Medulla oblongata (tissue), 1 donor: Measurements from ENCODE around the gene FZD10.

Source experiments
- DNase-seq: peaks from one replicate; pipeline ENCODE4 v3.0.0-alpha.2; 2015; ENCODE audit errors: extremely low spot score

FZD10 gene

DNA sequence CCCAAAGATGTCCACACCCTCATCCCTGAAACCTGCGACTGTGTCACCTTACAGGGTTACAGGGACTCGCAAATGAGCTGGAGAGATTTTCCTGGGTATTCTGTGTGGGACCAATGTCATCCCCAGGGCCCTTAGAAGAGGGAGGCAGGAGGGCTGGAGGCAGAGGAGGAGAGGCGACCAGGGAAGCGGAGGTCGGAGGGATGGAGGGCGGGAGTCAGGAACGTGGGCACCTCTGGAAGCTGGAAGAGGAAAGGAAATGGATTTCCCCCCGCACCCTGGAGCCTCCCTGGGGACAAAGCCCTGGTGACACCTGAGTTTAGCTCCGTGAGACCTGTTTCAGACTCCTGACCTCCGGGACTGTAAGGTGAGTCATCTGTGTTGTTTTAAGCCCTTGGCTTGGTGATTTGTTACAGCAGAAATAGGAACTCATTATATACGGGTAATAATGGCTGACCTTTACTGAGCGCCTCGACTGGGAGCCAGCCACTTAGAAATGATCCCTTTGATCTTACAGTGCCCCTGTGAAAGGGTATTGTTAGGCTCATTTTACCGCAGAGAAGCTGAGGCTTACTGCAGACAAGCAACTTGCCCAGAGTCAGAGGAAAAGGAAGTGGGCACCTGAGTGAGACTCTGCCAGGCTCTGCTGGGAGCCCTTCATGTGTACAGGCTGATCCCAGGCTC lies 29.3 kb upstream of the FZD10 start:
- DNase-seq, result no peak

DNA sequence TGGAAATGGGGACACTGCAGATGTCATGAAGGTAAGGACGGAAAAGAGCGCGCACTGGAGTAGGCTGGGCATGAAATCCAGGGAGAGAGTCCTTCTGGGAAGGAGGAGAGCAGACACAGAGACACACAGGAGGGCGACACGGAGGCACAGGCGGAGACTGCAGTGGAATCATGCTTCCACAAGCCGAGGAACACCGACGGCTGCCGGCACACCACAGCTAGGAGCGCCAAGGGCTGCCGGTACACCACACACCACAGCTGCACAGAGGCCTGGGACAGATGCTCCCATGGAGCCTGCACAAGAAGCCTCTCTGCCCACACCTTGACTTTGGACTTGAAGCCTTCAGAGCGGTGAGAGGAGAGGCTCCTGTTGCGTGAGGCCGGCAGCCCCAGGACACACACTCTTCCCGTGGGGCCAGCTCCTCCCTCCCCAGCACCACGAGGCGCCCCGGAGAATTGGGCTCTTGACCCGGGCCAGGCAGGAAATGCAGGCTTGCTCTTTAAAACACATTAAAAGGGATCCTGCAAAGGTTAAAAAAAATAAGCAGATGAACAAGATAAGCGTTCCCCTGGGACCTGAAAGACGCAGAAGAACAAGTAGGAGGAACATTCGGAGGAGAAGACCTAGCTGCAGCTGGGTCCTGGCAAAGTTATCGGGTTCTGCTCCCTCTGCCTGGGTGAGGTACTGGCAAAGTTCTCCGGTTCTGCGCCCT lies 28.3 kb upstream of the FZD10 start:
- DNase-seq, result no peak

DNA sequence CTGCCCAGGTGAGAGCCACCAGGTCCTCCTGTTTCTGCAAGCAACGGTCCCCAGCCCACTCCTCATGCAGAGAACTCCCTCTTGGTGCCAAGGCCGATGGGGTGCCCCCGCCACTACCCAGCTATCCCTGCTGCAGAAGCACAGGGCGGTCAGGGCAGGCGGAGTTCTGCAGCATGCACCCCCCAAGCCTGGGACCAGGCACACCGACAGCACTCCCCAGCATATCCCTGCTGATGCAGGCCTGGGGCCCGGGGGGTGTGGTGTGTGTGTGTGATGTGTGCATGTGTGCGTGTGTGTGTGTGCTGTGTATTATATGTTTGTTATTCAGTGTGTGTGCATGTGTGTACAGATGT lies 27.7 kb upstream of the FZD10 start:
- DNase-seq, result no peak

DNA sequence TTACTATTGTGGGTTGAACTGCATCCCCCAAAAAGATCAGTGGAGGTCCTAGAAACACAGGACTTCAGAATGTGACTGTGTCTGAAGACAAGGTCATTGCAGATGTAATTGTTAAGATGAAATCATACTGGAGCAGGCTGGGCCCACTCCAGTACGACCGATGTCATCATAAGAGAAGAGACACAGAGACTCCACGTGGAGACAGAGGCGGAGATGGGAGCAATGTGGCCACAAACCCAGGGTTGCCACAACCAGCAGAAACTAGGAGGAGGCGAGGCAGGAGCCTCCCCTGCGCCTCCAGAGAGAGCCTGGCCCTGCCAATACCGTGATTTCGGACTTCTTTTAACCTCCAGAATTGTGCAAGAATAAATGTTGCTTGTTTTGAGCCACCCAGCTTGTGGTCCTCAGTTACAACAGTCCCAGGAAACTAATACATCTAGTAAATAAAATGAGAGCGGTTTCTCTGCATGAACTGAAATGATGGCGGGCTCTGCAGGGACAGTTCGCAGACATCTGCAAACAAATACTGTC lies 25.7 kb upstream of the FZD10 start:
- no peak for DNase-seq

DNA sequence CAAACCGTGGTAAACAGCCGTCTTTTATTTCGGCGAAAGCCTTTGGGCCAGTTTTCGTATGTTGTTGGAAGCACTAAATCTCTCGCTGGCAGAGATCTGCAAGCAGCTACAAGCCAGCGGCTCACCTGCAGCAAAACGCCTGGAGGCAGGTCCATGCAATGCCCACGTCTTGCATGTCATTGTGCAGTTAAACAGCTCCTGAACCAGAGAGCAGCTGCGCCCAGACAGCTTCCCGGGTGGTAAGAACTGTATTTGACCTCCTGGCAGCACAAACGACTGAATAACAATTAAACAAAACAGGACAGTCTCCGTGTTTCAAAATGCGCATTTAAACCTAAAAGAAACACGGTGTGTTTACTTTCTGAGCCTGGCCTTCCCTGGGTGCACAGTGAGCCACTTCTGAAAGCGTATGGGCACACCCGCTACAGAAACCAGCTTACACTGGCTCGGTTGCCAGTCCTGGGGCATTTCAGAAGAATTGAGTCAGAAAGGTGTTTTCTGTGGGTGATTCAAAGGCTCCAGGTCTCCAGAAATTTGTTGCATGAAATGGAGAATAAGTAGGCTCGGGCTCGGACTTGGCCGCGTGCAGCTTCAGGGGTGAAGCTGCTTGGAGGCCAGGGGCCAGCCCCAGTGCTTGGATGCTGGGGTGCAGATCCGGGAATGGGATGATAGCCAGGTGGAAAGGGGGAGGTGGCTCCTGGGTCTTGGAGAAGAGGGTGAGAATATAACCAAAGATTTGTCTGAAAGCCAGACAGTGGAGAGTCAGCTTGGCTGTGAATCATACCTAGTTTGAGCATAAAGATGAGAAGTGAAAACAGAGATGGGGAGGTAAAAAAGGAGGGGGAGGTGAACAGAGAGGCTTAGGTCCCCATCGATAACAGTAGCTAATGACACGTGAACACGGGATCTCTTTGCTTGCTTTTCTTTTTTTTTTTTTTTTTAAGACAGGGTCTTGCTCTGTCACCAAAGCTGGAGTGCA lies 24.9 kb upstream of the FZD10 start:
- no peak for DNase-seq

DNA sequence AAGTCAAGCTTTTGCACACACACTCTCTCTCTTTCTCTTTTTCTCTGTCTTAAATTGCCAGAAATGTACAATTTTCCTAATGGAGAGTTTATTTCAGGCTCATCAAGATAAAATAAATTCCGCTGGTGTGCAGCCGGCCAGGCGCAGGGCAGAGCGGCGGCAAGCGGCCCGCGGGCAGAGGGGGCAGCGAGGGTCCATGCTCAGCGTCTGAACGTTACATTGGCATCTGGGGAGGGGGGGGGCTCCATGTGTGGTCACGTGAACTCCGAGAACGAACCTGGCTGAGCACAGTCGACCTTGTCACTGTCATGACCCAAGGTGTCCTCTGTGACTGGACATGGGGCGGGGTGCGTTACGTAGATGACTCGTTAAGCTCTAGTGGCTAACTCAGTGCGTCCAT lies 23.8 kb upstream of the FZD10 start:
- no peak for DNase-seq

DNA sequence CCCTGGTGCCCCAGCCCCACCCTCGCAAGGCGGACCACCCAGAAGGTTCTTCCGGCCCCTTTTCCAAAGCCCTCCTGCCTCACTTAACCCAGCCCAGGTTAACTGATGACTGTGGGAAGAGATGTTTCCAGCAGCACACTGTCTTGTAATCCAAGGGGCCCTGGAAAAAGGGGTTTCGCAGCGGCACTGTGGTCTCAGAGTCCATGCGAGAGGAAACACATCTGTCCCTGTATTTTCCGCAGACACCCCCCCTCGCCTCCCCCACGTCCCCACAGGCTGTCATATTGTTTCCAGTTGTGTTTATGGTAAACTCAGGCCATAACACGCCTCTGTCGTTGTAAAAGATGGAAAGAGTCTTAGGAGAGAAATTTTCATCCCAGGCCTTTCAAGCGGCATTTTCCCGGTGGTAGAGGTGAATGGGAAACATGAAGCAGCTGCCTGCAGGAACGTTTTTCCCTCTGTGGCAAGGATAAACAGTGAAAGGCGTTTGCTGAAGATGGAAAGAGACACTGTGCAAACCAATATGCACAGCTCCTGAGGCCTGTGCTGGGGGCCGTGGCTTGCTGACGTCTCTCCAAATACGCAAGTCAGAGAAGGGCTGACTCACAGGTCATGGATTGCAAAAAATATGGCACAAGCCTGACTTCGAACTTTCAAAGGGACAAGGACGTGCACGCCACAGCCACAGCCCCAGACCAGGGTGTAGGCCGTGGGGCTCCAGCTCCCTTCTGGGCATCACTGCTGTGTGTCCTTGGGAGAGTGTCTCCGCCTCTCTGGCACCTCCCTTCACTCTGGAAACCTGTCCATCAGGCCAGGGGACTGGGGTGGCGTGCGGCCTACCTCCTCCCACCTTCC lies 22.5 kb upstream of the FZD10 start:
- DNase-seq, result no peak

DNA sequence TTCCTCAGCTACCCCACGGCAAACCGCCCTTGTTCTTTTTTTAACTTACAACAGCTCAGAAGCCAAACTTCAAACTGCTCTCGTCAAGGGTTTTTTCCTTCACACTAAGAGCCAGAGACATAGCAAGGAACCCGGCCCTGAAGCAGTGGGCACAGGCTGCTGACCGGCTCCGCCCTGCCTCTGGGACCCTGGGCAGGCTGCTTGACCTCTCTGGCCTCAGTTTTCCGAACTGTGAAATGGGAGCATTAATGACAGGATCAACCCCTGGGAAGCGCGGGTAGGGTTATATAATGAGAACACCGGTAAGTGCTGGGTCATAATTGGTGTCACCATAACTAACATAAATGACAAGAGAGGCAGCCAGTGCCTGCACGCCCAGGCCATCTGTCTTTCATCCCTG lies 21.2 kb upstream of the FZD10 start:
- DNase-seq, result no peak

DNA sequence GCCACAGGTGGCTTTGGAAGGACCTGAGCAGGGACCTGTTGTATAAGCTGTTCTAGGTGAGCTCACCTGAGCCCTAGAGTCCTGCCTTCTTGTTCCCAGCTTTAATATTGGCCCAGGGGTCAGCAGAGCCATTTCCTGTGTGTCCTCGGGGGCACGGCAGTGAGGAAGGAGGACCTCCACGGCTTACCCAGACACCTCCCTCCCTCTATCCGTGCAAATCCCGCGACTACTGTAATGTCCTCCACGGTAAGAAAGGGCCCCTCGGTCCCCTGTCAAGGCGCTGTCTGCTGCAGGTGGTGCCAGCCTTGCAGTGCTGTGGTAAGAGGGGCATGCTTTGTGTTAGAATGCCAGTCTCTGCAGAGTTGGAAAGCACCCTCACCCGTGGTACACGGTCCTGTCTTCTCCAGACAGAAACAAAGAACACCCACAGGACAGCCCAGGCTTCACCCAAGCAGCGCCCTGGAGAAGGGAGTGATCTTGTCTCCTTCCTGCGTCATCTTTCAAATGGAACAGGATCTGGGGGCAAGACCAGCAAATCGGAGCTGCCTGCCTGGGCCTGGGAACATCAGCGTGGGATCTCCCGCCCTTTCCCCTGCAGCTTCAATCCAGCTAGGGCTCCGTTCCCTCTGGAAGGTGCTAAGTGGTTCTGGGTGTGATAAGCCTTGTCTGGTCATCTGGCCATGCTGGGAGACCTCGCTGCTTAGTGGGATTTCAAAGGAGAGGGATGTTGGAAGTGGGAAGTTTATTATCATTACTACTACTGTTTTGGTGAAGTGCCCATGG lies 20.2 kb upstream of the FZD10 start:
- no peak for DNase-seq

DNA sequence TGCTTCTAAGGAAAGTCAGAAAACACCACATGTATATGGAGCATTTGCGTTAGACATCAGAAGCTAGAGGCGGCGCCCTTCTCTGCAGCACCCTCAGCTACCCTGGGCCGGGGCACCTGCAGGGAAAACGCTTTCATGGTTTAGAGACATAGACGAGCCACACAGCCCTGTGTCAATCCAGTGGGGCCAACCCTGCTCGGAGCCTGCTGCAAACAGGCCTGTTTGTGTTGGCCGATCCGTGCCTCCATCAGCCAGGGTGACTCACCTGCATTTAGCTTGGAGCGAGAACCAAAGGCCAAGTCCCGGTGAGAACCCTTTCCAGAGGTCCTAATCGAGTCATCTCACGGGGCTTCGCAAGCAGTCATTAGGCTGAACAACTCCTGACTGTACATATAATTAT lies 19.5 kb upstream of the FZD10 start:
- no peak for DNase-seq

DNA sequence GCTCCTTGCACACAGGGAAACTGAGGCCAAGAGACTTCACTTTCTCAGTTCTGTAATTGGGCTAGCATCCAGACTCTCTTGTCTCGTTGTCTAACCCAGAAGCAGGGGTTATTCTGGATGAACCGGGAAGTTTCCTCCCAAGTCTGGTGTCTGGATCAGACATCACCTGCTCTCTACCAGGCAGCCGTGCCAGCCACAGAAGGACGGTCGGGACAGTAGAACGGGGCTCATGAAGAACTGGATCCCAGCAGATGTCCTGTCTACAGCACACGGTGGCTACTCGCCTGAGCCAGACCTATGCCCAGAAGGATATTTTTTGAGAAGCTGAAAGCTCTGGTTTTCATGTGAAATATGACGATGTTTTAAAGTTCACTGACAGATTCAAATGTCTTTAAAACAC lies 19.1 kb upstream of the FZD10 start:
- DNase-seq, result no peak

DNA sequence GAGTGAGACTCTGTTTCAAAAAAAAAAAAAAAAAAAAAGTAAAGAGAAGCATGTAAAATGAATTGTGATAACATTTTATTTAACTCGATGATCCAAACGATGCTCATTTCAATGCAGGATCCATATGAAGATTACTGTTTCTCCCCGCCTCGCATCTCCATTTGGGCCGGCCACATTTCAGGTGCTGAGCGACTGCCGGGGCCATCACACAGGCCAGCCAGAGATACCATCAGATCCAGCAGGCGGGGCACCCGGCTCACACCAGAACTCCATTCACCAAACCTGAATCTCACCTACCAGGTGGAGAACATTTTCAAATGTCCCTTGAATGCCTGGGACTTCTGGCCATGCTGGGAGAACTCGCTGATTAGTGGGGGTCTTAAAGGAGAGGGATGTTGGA lies 18.0 kb upstream of the FZD10 start:
- DNase-seq, result no peak

DNA sequence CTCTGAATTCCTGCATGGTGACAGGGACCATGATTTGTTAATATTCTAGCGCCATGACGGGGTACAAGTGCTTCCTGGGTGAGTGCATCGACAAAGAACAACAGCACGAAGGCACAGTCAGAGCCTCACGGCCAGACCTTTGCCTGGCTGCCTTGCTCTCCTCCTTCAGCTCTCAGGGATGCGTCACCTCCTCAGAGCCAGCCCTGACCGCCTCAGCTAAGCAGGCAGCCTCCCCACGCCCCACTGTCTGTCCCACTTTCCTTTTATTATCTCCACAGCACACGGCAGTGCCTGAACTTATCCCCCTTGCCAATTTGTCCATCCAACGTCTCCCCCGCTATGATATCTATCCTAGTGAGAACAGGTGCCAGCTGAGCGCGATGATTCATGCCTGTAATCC lies 16.5 kb upstream of the FZD10 start:
- DNase-seq, result no peak

DNA sequence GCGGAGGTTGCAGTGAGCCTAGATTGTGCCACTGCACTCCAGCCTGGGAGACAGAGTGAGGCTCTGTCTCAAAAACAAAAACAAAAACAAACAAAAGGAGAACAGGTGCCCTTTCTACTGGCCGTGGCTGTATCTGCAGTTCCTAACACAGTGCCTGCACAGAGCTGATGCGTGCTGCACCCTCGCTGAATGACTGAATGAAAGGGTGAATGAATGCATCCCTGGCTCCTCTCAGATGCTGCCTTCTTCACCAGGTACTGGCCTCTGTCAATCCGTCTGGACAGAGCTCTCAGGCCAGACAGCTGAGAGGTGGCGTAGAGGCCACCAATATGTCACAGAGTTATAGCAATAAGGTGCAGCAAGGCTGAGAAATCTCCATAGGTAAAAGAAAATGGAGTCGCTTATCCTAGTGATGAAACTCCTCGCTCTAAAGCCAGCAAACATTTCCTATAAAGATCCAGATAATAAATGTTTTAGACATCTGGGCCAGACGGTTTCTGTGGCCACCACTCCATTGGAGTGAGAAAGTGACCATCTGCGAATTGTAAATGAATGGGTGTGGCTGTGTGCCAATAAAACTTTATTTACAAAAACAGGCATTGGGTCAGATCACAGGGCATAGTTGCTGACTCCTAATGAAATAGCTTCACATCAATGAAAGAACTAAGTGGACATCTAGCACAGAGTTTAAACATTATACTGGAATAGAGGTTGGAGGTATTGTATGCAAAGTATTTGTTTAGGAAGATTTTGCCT lies 15.9 kb upstream of the FZD10 start:
- no peak for DNase-seq

DNA sequence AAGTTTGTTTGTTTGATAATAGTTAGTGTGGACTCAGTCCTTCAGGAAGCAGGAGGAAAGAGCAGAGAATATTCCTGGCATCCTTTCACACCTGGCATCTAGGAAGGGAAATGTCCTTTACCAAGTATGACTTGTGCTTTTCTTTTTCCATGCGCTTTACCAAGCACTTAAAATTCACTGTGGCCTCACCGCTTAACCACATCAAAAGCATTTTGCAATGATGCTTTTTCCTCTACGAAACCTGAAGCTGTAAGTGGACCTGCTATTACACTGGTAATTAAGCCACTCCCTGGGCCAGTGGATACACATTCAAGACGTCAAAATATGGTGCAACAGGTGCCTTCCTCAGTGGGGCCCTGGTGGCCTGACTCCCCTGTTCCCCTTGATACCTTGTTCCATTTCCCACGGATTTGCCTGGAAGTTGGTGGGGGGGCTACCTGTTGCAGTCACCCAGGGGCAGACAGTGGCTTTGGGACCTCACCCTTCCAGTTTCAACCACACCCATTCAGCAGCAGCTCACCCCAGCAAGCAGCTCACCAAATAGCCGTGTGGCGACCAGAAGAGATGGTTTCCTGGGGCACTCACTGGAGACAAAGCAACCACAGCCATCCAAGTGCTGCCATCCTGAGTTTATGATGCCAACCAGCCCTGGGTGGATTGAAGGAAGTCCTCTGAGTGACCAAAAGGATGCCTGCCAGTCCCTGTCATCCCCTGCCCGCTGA lies 14.2 kb upstream of the FZD10 start:
- no peak for DNase-seq

DNA sequence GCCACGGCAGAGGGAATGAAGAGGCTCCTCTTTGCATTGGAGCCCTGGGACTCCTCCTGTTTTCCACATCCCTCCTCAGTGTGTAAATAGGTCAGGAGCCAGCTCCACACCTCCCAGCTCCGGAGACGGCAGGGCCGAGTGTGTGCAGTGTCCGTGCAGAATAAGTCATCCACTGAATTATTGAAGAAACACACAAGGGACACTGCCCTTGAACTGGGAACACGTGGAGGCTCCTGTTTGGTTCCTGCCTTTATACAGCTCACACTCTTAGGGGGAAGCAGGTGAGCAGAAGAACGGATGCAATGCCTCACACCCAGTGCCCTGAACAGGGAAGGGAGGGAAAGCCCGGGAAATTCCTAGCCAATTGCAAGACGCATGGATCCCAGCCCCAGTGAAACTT lies 10.4 kb upstream of the FZD10 start:
- no peak for DNase-seq

DNA sequence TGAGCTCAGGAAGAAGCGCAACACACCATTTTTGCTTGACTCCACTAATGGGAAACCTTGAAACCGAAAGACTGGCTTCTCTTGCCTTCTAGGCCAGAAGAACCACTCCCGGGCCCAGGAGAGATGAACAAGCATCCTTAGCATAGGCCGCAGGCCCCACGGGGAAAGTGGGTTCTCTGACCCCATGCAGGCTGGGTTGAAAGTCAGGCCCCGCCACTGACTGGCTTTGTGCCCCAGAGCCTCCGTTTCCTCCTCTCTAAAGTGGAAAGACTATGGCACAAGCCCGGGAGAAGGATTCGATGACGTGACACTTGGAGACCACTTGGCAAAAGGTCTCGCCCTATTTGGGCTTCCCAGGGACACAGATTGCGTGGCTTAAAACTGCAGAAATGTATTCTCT lies 9.9 kb upstream of the FZD10 start:
- no peak for DNase-seq

DNA sequence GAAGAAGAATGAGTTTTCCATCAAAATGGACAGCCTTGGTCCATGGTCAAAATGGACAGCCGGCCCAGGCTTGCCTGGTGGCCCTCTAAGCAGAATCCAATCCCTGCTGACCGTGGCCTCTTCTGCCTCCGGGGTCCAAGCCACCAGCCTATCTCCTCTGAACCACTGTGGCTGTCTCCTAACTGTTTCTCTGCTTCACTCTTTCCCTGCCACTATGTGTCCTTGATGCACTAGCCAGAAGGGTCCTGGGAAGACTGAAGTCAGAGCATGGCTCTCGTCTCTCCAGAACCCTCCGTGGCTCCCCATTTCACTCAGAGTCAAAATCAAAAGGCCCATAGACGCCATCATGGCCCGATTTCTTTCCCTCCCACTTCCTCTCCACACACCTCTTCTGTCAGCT lies 8.5 kb upstream of the FZD10 start:
- no peak for DNase-seq
